ENCODE results near the gene MAST1.

Gene MAST1

GRCh38 chr19:12918253-12918652 is 79.9 kb downstream of the MAST1 start:
- DNase-seq (ENCODE audit: low spot score in 2 of 2) (no peak), ATAC-seq (replicated peaks; ENCODE audit: extremely low read depth, poor library complexity, severe bottlenecking) (no peak)
- H3K9me3 Mint-ChIP-seq, result no peaks in the 10 kb centered on the region
- H3K36me3 Mint-ChIP-seq (ENCODE audit: insufficient read depth), result peaks cover 28% of the 10 kb centered on the region
- H3K27me3 Mint-ChIP-seq, result no peaks in the 10 kb centered on the region
- H3K27ac Mint-ChIP-seq (ENCODE audit: low read depth), result peak overlapping the region; percentile 93
- peaks cover 26% of the 10 kb centered on the region for H3K4me1 Mint-ChIP-seq
- H3K4me3 Mint-ChIP-seq, result peak overlapping the region; percentile 75

GRCh38 chr19:12921047-12921446 is 82.7 kb downstream of the MAST1 start:
- Mint-ChIP-seq H3K27me3 (no peaks in the 10 kb centered on the region), H3K4me3 (no peak overlapping the region), H3K4me1 (peaks cover 16% of the 10 kb centered on the region), H3K27ac (ENCODE audit: low read depth) (no peak overlapping the region), H3K36me3 (ENCODE audit: insufficient read depth) (peaks cover 45% of the 10 kb centered on the region), H3K9me3 (no peaks in the 10 kb centered on the region)
- ATAC-seq (replicated peaks; ENCODE audit: extremely low read depth, poor library complexity, severe bottlenecking) (no peak), DNase-seq (ENCODE audit: low spot score in 2 of 2) (no peak)

GRCh38 chr19:12922959-12923358 is 84.6 kb downstream of the MAST1 start:
- Mint-ChIP-seq H3K36me3 (ENCODE audit: insufficient read depth) (peaks cover 59% of the 10 kb centered on the region), H3K4me3 (no peak overlapping the region), H3K27ac (ENCODE audit: low read depth) (no peak overlapping the region), H3K9me3 (no peaks in the 10 kb centered on the region), H3K27me3 (no peaks in the 10 kb centered on the region), H3K4me1 (peaks cover 16% of the 10 kb centered on the region)
- no peak for DNase-seq (ENCODE audit: low spot score in 2 of 2)
- no peak for ATAC-seq (replicated peaks; ENCODE audit: extremely low read depth, poor library complexity, severe bottlenecking)

All from central memory CD8-positive, alpha-beta T cell (primary cell).